ENCODE measurements around the gene RTL3. TPM values are rescaled to one million over a fixed set of nuclear protein-coding genes. Genes with fewer than 3 reads are reported as not detected.

The RTL3 gene
- total RNA-seq, 1 donor from 2014 or later = not detected

DNA sequence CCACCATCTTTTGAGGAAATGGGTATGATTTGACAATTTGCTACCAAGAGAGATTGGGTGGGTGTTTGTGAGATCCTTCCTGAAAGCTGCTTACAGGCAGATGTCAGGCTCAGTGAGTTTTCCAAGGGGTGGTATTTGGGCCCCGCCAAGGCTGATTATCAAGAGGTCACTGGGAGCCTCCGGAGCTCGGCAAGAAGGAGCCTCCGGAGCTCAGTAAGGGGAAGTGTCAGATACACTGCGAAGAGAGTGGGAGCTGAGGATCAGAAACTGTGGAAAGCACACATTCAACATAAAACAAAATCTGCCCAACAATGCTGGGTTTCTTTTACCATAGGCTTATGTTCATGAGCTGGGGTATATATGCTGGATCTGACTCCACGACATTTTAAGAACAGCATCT is 714 bp downstream of the RTL3 start:
- Mint-ChIP-seq H3K27me3 (ENCODE audit: low read depth) (no peaks in the 10 kb centered on the region), H3K4me1 (peaks cover 2% of the 10 kb centered on the region), H3K4me3 (no peak overlapping the region), H3K27ac (ENCODE audit: unreplicated experiment) (no peak overlapping the region), H3K9me3 (peaks cover 2% of the 10 kb centered on the region), H3K36me3 (ENCODE audit: low read depth) (no peaks in the 10 kb centered on the region)
- DNase-seq (ENCODE audit: low read depth, low spot score) = no peak
- TF ChIP-seq, protein P1, sequence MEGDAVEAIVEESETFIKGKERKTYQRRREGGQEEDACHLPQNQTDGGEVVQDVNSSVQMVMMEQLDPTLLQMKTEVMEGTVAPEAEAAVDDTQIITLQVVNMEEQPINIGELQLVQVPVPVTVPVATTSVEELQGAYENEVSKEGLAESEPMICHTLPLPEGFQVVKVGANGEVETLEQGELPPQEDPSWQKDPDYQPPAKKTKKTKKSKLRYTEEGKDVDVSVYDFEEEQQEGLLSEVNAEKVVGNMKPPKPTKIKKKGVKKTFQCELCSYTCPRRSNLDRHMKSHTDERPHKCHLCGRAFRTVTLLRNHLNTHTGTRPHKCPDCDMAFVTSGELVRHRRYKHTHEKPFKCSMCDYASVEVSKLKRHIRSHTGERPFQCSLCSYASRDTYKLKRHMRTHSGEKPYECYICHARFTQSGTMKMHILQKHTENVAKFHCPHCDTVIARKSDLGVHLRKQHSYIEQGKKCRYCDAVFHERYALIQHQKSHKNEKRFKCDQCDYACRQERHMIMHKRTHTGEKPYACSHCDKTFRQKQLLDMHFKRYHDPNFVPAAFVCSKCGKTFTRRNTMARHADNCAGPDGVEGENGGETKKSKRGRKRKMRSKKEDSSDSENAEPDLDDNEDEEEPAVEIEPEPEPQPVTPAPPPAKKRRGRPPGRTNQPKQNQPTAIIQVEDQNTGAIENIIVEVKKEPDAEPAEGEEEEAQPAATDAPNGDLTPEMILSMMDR (conservative IDR thresholded peaks at IDR 0.05) = no peak

DNA sequence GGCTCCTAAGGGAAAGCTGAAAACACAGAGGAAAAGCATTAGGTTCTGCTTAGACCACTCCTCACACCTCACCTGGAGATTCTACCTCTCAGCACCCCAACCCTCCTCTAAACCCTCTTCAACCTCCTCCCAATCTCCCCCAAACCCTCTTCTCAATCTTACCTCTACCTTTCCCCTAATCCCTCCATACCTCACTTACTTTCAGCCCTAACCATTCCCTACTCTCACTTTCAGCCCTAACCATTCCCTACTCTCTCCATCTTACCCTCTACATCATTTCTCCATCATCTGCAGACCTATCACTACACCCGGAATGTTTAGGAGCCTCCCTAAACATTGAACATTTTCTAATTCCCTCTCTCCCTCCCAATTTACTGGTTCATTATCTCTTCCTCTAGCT is 3.5 kb downstream of the RTL3 start:
- Mint-ChIP-seq H3K36me3 (ENCODE audit: low read depth) (no peaks in the 10 kb centered on the region), H3K4me3 (no peak overlapping the region), H3K27me3 (ENCODE audit: low read depth) (no peaks in the 10 kb centered on the region), H3K27ac (ENCODE audit: unreplicated experiment) (no peak overlapping the region), H3K4me1 (peaks cover 12% of the 10 kb centered on the region), H3K9me3 (peaks cover 2% of the 10 kb centered on the region)
- TF ChIP-seq, protein P1 (conservative IDR thresholded peaks at IDR 0.05) = no peak
- DNase-seq (ENCODE audit: low read depth, low spot score) = no peak

DNA sequence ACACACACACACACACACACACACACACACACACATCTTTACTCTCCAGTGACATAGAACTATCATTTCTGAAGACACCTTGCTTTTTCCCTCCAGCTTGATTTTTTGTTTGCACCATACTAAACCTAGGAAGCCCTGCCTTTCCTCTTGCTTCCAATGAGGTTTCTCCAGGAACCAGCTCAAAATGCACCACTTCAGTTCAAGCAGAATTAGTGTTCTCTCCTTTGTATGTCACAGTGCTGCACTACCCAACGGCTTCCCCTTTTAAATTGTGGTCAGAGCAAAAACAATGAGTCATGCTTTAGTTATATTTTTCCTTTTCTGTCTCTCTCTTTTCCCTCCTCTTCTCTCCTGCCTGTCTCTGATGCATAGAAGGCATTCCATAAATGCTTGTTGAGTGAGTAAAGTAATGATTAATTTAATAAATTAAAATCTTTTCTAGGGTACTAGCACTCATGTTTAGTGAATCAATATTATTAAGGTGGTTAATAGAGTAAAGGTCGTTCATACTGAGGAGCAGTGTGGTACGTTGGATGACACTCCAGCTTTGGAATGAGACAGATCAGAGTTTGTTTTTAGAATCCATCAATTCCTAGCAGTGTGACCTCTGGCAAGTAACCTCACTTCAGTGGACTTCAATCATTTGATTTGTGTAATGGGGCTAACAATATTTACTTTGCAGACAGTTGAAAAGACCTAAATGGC is 5.9 kb downstream of the RTL3 start:
- peaks cover under 1% of the 10 kb centered on the region for H3K36me3 Mint-ChIP-seq (ENCODE audit: low read depth)
- TF ChIP-seq, protein P1 (conservative IDR thresholded peaks at IDR 0.05) = no peak
- no peaks in the 10 kb centered on the region for H3K27me3 Mint-ChIP-seq (ENCODE audit: low read depth)
- H3K27ac Mint-ChIP-seq (ENCODE audit: unreplicated experiment) = peak overlapping the region; percentile 54
- peaks cover 12% of the 10 kb centered on the region for H3K4me1 Mint-ChIP-seq
- DNase-seq (ENCODE audit: low read depth, low spot score) = no peak
- no peak overlapping the region for H3K4me3 Mint-ChIP-seq
- H3K9me3 Mint-ChIP-seq = peaks cover 2% of the 10 kb centered on the region

DNA sequence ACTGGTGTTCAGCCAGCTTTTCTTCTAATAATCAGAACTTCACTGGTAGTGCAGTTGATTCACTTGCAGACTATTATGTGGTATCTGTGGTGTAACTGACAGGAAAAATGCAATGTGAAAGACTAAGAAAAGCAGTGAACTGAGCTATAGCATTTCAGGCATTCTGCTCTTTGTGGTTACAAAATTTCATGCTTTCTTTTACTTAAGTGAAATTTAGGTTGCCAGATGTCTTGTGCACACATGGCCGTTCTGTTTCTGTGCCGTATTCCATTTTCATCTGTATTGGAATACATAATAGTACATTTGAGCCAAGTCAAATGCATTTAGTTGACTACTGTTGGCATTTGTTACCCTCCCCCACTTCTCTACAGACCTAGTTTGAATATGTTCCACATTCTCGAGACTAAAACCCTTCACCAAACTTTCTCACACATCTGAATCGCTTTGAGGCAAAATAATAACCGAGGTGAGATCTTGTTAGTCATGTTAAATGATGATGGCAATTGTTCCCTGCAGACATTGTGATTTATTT is 8.2 kb downstream of the RTL3 start:
- H3K27ac Mint-ChIP-seq (ENCODE audit: unreplicated experiment) = no peak overlapping the region
- peaks cover 12% of the 10 kb centered on the region for H3K4me1 Mint-ChIP-seq
- H3K36me3 Mint-ChIP-seq (ENCODE audit: low read depth) = peaks cover 3% of the 10 kb centered on the region

DNA sequence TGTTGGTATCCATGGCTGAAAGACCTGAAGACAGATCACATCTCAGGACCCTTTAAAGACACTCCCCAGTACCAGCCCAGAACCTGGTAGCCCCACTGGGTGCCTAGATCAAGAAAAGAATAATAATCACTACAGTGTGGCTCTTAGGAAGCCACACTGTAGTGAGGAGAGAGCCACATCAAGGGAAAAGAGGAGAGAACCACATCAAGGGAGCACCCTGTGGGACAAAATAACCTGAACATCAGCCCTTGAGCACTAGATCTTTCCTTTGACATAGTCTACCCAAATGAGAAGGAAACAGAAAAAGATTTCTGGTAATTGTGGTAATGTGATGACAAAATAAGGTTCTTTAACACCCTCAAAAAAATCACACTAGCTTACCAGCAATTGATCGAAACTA is 15.3 kb downstream of the RTL3 start:
- Mint-ChIP-seq H3K4me1 (no peaks in the 10 kb centered on the region), H3K36me3 (ENCODE audit: low read depth) (peaks cover 7% of the 10 kb centered on the region), H3K9me3 (peaks cover 17% of the 10 kb centered on the region), H3K4me3 (no peak overlapping the region), H3K27me3 (ENCODE audit: low read depth) (no peaks in the 10 kb centered on the region), H3K27ac (ENCODE audit: unreplicated experiment) (no peak overlapping the region)
- no peak for DNase-seq (ENCODE audit: low read depth, low spot score)
- TF ChIP-seq, protein P1 (conservative IDR thresholded peaks at IDR 0.05) = no peak

More for the DNA sequence above, 8.2 kb downstream of the RTL3 start:
- Mint-ChIP-seq H3K4me3 (no peak overlapping the region), H3K9me3 (peaks cover 12% of the 10 kb centered on the region), H3K27me3 (ENCODE audit: low read depth) (no peaks in the 10 kb centered on the region)
- no peak for DNase-seq (ENCODE audit: low read depth, low spot score)
- TF ChIP-seq, protein P1 (conservative IDR thresholded peaks at IDR 0.05) = no peak
